Chondrocyte (in vitro differentiated cells): ENCODE measurements around the gene DOCK7. TPM values are rescaled to one million over a fixed set of nuclear protein-coding genes. Genes with fewer than 3 reads are reported as not detected.
"Not testable (repeated sequence)": the region's sequence is repeated elsewhere in the genome, so short reads cannot be mapped to it uniquely, and the experiment has no call there.

Source experiments
- DNase-seq: peaks from one replicate; pipeline ENCODE4 v3.0.0; 2021; ENCODE audit warnings: mixed read lengths, low spot score
- H3K27ac Mint-ChIP-seq: one replicate; pipeline ENCODE4 v1.8.0; 2021; ENCODE audit warnings: mild to moderate bottlenecking, moderate library complexity, mixed read lengths; ENCODE audit not compliant: unreplicated experiment
- H3K27me3 Mint-ChIP-seq: 2 replicates; pipeline ENCODE4 v1.8.0; 2021; ENCODE audit warnings: low read depth, mixed read lengths
- H3K36me3 Mint-ChIP-seq: 2 replicates; pipeline ENCODE4 v1.8.0; 2021; ENCODE audit warnings: low read depth, mixed read lengths
- H3K4me1 Mint-ChIP-seq: 2 replicates; pipeline ENCODE4 v1.8.0; 2021; ENCODE audit warnings: low read depth, mild to moderate bottlenecking, mixed read lengths
- H3K4me3 Mint-ChIP-seq: one replicate; pipeline ENCODE4 v1.8.0; 2021; ENCODE audit warnings: mild to moderate bottlenecking, moderate library complexity, mixed read lengths; ENCODE audit not compliant: unreplicated experiment
- H3K9me3 Mint-ChIP-seq: 2 replicates; pipeline ENCODE4 v1.8.0; 2021; ENCODE audit warnings: low read depth, mixed read lengths
- total RNA-seq: library from RNA; stranded (reverse); gene quantifications from 3 replicates; pipeline ENCODE4 v1.2.1, GENCODE V29; 2021
- TF ChIP-seq, protein P1 (sequence below): fragments of 200-600 bp; sonication (generic); IDR thresholded peaks from 2 replicates; pipeline ENCODE4 v1.5.0; 2021; ENCODE audit warnings: antibody characterized with exemption, mild to moderate bottlenecking, moderate library complexity

DOCK7 gene
- total RNA-seq, 1 donor from 2014 or later = 88.4 TPM

DNA sequence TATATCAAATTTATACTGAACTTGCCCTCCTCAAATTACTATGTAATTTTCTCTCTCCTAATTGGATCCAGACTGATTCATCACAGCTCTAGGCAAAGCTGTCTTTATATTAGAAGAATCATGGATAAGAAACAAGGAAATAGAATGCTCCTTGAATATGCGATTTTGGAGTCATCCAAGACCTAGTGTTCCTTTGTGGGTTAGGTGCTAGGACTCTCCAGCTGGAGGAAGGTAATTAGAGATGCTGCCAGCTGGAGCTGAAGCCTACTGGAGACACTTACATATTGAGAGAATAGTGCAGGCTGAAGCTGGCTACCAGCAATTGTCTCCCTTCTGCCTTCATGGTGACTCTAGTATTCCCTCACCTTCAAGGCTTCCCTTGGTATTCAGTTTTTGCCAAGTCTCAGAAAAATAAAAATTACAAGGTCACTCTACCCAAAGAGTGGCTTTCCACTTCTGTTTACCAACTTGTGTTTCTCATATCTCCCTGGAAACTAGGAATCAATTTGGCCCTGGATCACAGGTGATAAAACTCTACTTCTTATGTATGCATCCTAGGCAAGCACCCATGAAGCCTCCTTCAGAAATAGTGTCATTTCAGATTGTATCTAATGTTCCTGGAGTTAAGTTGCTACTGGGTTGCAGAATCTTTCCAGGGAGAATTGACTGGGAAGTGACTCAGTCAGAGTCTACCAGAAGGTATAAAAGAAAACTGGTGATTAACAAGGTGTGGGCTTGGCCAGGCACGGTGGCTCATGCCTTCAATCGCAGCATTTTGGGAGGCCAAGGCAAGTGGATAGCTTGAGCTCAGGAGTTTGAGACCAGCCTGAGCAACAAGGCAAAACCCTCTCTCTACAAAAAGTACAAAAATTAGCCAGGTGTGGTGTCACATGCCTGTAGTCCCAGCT, 24.4 kb upstream of the DOCK7 start:
- Mint-ChIP-seq H3K36me3 (peaks cover 1% of the 10 kb centered on the region), H3K4me3 (no peak overlapping the region), H3K9me3 (no peaks in the 10 kb centered on the region), H3K4me1 (peaks cover under 1% of the 10 kb centered on the region), H3K27me3 (no peaks in the 10 kb centered on the region), H3K27ac (no peak overlapping the region)
- TF ChIP-seq, protein P1, sequence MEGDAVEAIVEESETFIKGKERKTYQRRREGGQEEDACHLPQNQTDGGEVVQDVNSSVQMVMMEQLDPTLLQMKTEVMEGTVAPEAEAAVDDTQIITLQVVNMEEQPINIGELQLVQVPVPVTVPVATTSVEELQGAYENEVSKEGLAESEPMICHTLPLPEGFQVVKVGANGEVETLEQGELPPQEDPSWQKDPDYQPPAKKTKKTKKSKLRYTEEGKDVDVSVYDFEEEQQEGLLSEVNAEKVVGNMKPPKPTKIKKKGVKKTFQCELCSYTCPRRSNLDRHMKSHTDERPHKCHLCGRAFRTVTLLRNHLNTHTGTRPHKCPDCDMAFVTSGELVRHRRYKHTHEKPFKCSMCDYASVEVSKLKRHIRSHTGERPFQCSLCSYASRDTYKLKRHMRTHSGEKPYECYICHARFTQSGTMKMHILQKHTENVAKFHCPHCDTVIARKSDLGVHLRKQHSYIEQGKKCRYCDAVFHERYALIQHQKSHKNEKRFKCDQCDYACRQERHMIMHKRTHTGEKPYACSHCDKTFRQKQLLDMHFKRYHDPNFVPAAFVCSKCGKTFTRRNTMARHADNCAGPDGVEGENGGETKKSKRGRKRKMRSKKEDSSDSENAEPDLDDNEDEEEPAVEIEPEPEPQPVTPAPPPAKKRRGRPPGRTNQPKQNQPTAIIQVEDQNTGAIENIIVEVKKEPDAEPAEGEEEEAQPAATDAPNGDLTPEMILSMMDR = no peak
- no peak for DNase-seq

DNA sequence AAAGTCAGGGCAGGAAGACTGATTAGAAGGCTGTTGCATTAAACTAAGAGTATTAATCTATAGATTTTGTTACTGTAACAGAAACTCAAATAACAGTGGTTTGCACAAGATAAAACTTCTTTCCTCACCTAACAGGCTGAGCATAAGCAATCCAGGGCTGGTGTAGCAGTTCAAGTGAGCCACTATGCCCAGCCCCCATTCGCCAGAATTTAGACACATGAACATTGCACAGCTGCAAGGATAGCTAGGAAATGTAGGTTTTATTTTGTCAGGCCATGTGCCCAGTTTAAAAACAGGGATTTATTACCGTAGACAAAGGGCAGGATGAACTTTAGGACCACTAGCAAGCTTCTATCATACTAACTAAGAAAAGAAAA, 19.5 kb upstream of the DOCK7 start:
- H3K27me3 Mint-ChIP-seq = no peaks in the 10 kb centered on the region
- TF ChIP-seq, protein P1 = no peak

DNA sequence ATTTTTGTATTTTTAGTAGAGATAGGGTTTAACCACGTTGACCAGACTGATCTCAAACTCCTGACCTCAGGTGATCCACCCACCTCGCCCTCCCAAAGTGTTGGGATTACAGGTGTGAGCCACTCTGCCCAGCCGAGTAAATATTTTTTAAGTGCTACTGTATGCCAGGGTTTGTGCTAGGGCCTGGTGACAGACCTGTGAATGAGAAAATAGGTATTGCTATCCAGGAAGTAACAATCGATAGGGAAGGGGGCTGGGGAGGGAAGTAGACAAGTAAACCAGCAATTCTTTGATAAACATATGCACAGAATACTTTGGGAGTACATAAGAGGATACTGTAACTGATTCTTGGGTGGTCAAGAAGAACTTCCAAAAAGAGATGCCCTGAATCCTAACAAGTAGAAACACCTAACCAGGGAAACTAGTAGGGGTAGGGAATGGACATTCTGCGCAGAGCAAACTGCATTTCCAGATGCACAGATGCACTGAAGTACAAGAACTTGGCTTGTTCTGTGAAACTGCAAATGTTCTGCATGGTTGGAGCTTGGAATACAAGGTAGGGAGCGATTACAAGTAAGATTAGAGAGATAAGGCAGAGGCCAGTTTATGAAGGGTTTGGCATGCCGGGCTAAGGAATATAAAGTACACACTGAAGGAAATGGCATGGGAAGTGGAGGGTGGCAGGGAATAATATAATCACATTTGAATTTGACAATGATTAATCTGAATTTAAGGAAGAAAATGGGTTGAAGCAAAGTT, 19.0 kb upstream of the DOCK7 start:
- TF ChIP-seq, protein P1 = no peak
- no peak for DNase-seq
- H3K27ac Mint-ChIP-seq = no peak overlapping the region
- peaks cover 4% of the 10 kb centered on the region for H3K36me3 Mint-ChIP-seq
- H3K4me3 Mint-ChIP-seq = no peak overlapping the region
- peaks cover 5% of the 10 kb centered on the region for H3K4me1 Mint-ChIP-seq
- no peaks in the 10 kb centered on the region for H3K27me3 Mint-ChIP-seq
- H3K9me3 Mint-ChIP-seq = peaks cover 9% of the 10 kb centered on the region

More for the DNA sequence above, 19.5 kb upstream of the DOCK7 start:
- no peak overlapping the region for H3K27ac Mint-ChIP-seq
- H3K9me3 Mint-ChIP-seq = peaks cover 9% of the 10 kb centered on the region
- H3K36me3 Mint-ChIP-seq = peaks cover 4% of the 10 kb centered on the region
- H3K4me1 Mint-ChIP-seq = peaks cover 5% of the 10 kb centered on the region
- no peak for DNase-seq
- no peak overlapping the region for H3K4me3 Mint-ChIP-seq

DNA sequence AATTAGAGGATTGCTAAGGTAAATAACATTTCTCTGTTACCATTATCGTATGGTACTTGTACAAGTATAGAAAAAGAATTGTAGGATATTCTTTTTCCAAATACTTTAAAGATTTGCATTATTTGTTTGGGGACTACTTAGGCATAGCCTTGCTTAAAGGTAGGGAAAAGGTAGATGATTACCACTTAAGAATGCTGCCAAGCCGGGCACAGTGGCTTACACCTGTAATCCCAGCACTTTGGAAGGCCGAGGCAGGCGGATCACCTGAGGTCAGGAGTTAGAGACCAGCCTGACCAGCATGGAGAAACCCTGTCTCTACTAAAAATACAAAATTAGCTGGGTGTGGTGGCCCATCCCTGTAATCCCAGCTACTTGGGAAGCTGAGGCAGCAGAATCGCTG, 10.0 kb upstream of the DOCK7 start:
- not testable (repeated sequence) for H3K9me3 Mint-ChIP-seq, H3K36me3 Mint-ChIP-seq, DNase-seq, H3K4me1 Mint-ChIP-seq, H3K4me3 Mint-ChIP-seq, H3K27ac Mint-ChIP-seq, H3K27me3 Mint-ChIP-seq

DNA sequence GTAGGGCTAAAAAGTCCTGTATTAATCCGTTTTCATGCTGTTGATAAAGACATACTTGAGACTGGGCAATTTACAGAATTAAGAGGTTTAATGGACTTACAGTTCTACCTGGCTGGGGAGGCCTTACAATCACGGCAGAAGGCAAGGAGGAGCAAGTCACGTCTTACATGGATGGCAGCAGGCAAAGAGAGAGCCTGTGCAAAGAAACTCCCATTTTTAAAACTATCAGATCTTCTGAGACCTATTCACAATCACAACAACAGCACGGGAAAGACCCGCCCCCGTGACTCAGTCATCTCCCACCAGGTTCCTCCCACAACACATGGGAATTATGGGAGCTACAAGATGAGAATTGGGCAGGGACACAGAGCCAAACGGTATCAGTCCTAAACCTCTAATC, 6.3 kb upstream of the DOCK7 start:
- H3K27ac Mint-ChIP-seq, H3K9me3 Mint-ChIP-seq, H3K27me3 Mint-ChIP-seq, H3K4me3 Mint-ChIP-seq, H3K36me3 Mint-ChIP-seq, DNase-seq: not testable (repeated sequence)
- H3K4me1 Mint-ChIP-seq = peaks cover 29% of the 10 kb centered on the region

DNA sequence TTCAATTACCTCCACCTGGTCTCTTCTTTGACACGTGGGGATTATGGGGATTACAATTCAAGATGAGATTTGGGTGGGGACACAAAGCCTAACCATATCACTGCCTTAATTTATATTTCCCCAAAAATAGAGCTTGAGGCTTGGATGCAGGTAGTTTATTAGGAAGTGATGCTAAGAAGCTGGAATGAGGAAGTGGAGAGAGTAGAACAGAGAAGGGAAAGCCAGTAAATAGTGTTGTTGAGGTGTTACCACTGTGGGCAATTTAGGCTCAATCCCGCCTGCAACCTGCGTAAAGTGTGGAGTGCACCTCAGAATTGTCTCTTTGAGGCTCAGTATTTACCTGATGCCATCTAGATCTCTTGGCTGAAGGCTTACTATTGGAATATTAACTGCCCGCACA, 4.9 kb upstream of the DOCK7 start:
- no peak for DNase-seq
- no peaks in the 10 kb centered on the region for H3K27me3 Mint-ChIP-seq
- no peaks in the 10 kb centered on the region for H3K9me3 Mint-ChIP-seq
- TF ChIP-seq, protein P1 = no peak
- H3K27ac Mint-ChIP-seq = no peak overlapping the region
- peaks cover 39% of the 10 kb centered on the region for H3K4me1 Mint-ChIP-seq
- H3K4me3 Mint-ChIP-seq = no peak overlapping the region
- H3K36me3 Mint-ChIP-seq = peaks cover 2% of the 10 kb centered on the region
